ENCODE measurements around the gene TRIM29.
A peak's percentile ranks its signal among the peaks of the same experiment; 100 is the strongest.

Gene TRIM29

GRCh38 chr11:120112174-120112796 is 25.6 kb downstream of the TRIM29 start:
- H3K4me3 ChIP-seq (ENCODE audit: low read length), result no peak overlapping the region
- TF ChIP-seq, protein P1, sequence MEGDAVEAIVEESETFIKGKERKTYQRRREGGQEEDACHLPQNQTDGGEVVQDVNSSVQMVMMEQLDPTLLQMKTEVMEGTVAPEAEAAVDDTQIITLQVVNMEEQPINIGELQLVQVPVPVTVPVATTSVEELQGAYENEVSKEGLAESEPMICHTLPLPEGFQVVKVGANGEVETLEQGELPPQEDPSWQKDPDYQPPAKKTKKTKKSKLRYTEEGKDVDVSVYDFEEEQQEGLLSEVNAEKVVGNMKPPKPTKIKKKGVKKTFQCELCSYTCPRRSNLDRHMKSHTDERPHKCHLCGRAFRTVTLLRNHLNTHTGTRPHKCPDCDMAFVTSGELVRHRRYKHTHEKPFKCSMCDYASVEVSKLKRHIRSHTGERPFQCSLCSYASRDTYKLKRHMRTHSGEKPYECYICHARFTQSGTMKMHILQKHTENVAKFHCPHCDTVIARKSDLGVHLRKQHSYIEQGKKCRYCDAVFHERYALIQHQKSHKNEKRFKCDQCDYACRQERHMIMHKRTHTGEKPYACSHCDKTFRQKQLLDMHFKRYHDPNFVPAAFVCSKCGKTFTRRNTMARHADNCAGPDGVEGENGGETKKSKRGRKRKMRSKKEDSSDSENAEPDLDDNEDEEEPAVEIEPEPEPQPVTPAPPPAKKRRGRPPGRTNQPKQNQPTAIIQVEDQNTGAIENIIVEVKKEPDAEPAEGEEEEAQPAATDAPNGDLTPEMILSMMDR (IDR thresholded peaks at IDR 0.05; ENCODE audit: insufficient read depth, low read depth, low read length, missing control alignments), result peak; percentile 25
- DNase-seq (ENCODE audit: low read depth), result no peak

GRCh38 chr11:120109531-120109930 is 28.4 kb downstream of the TRIM29 start:
- no peak for DNase-seq (ENCODE audit: low read depth)
- H3K4me3 ChIP-seq (ENCODE audit: low read length), result no peak overlapping the region
- TF ChIP-seq, protein P1 (IDR thresholded peaks at IDR 0.05; ENCODE audit: insufficient read depth, low read depth, low read length, missing control alignments), result no peak

- peak; percentile 46 for DNase-seq (ENCODE audit: low read depth)
- H3K4me3 ChIP-seq (ENCODE audit: low read length), result no peak overlapping the region
- TF ChIP-seq, protein P1 (IDR thresholded peaks at IDR 0.05; ENCODE audit: insufficient read depth, low read depth, low read length, missing control alignments), result no peak
These were observed 29.1 kb downstream of the TRIM29 start for GRCh38 chr11:120108785-120109168.

GRCh38 chr11:120108154-120108784 is 29.6 kb downstream of the TRIM29 start:
- TF ChIP-seq, protein P1 (IDR thresholded peaks at IDR 0.05; ENCODE audit: insufficient read depth, low read depth, low read length, missing control alignments), result peak; percentile 99
- peak; percentile 69 for DNase-seq (ENCODE audit: low read depth)
- H3K4me3 ChIP-seq (ENCODE audit: low read length), result no peak overlapping the region

- TF ChIP-seq, protein P1 (IDR thresholded peaks at IDR 0.05; ENCODE audit: insufficient read depth, low read depth, low read length, missing control alignments), result no peak
- no peak for DNase-seq (ENCODE audit: low read depth)
- H3K4me3 ChIP-seq (ENCODE audit: low read length), result no peak overlapping the region
These were observed 30.2 kb downstream of the TRIM29 start for GRCh38 chr11:120107692-120108091.

DNA sequence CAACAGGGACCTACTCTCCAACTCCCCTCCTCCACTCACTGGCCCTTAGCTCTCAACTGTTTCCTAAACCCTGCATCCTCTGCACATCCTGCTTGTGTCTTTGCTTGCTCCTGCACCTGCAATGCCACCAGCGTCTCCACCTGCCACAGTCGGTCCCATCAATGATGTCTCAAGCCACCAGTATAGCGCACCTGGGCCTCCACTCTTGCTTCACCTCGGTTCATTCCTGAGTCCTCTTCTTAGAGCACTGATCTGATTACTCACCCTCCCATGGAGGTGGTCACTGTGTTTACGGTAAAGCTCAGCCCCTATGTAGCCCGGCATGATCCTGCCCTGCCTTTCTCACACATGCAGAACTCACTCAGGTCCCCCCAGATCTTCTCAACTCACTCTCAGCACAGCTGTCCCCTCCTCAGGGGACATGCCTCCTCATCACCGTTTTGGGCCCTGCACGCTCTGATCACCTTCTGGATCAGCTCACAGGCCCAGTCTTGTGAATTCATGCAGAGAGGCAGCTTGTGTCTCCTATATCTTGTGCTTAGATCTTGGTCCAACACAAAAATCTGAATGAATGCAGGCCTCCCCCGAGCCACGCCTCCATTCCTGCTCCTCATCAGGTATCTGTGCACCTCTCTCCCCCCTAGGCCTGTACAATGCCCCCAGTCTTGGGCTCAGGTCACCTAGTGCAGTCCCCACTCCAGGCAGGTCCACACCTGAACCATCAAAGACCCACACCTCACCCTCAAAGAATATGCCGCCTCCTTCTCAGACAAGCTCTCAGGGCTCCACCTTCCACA is 31.4 kb downstream of the TRIM29 start:
- H3K4me3 ChIP-seq (ENCODE audit: low read length), result no peak overlapping the region
- TF ChIP-seq, protein P1 (IDR thresholded peaks at IDR 0.05; ENCODE audit: insufficient read depth, low read depth, low read length, missing control alignments), result no peak
- DNase-seq (ENCODE audit: low read depth), result no peak
